ENCODE results near the gene HSD17B7.
"Not testable (repeated sequence)": the region's sequence is repeated elsewhere in the genome, so short reads cannot be mapped to it uniquely, and the experiment has no call there.

Gene HSD17B7

DNA sequence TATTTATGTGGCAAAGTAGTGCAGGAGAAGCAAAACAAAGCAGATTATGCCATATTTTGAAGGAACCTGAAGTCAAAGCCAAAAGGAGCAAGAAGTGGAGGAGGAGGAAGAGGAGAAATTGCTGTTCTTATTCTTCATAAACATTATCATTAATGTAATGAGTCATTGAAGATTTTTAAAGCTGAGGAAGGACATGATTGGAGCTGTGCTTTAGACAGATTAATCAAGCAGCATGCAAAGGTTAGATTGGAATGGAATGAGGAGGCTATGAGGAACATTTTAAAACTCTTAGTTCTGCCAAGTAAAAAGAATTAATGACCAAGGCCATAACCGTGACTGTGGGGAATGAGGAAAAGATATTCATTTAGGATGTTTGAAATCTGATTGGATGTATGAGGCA, 33.0 kb upstream of the HSD17B7 start:
- FAIRE-seq (no peak), DNase-seq (ENCODE audit: insufficient read length, low spot score) (no peak)
- TF ChIP-seq, protein P1, sequence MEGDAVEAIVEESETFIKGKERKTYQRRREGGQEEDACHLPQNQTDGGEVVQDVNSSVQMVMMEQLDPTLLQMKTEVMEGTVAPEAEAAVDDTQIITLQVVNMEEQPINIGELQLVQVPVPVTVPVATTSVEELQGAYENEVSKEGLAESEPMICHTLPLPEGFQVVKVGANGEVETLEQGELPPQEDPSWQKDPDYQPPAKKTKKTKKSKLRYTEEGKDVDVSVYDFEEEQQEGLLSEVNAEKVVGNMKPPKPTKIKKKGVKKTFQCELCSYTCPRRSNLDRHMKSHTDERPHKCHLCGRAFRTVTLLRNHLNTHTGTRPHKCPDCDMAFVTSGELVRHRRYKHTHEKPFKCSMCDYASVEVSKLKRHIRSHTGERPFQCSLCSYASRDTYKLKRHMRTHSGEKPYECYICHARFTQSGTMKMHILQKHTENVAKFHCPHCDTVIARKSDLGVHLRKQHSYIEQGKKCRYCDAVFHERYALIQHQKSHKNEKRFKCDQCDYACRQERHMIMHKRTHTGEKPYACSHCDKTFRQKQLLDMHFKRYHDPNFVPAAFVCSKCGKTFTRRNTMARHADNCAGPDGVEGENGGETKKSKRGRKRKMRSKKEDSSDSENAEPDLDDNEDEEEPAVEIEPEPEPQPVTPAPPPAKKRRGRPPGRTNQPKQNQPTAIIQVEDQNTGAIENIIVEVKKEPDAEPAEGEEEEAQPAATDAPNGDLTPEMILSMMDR (IDR thresholded peaks at IDR 0.05; ENCODE audit: insufficient read depth, missing control alignments): no peak

DNA sequence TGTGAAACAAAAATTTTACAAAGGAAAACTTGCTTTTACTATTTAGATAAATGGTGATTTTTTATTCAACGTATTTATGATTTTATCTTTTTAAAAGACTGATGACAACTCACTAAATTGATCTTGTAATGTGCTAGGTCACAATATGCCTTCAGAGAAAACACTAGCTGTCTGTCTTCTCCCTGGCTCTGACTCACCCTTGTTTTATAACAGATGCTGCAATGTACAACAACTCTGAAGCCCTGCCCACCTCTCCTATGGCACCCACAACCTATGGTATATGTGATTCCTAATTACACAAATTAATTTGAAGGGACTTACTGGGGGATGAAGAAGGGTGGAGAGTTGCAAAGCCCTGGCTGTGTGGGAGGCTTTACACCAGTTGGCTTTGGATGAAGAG, 24.7 kb upstream of the HSD17B7 start:
- no peak for DNase-seq (ENCODE audit: insufficient read length, low spot score)
- TF ChIP-seq, protein P1 (IDR thresholded peaks at IDR 0.05; ENCODE audit: insufficient read depth, missing control alignments): no peak
- FAIRE-seq: no peak

DNA sequence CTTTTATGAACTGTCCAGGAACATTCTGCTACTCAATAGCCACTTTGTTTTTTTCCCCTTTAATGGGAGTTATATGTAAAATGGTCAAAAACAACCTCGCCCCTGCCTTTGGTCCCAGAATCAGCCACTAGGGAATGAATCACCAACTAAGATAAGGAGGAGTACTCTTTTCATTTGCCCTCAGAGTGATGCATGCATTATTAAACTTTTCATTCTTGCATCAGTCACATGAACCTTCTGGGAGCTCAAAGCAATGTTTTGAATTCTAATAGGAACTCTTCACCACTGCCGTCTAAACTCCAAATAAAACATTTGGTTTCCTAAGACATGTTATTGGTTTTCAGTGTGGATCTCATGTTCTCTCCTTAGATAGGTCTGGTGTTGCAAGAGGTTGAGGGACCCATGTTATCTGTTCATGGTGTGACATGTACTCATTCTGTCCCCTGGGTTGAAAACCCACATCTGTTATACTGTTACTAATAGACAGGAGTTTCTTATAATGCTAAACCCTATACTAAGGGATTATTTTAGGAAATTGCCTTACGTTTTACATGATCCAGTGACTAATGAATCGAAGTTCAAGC, 17.8 kb upstream of the HSD17B7 start:
- FAIRE-seq (no peak), DNase-seq (ENCODE audit: insufficient read length, low spot score) (no peak)
- TF ChIP-seq, protein P1 (IDR thresholded peaks at IDR 0.05; ENCODE audit: insufficient read depth, missing control alignments): no peak

DNA sequence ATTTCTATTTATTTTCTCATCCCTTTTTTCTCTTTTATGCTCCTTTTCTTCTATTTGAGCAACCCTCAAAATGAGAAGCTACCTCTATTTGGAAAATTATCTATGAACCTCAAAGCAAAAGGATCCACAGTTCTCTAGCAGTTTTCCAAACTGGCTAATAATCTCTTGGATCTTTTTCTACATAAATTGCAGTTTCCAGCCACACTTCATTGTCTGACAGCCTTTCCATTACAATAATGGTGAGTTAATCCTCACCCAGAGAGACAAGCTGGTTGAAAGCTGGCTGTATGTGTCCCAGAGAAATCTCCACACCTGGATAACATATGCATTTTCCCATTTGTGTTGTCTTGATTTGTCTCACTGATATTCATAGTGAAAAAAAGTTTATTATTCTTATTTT, 16.5 kb upstream of the HSD17B7 start:
- TF ChIP-seq, protein P1 (IDR thresholded peaks at IDR 0.05; ENCODE audit: insufficient read depth, missing control alignments): no peak
- DNase-seq (ENCODE audit: insufficient read length, low spot score) (no peak), FAIRE-seq (no peak)

DNA sequence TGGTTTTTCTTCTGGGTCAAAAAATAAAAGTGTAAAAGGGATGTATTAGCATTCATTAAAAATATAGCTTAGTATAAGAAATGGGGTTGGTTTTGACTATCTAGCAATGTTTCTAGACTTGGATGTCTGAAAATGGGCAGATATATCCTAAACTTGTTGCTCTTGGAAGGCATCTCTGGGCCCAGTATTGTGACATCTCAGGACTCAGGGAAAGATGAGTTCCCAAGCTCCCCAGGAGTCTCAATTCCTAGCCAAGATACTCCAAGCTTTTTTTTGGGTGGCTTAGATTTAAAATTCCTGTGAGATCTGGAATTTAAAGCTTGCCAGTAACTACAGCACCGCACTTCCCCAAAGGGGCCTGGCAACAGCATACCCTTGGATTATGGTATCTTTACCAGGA, 11.5 kb upstream of the HSD17B7 start:
- no peak for FAIRE-seq
- TF ChIP-seq, protein P1 (IDR thresholded peaks at IDR 0.05; ENCODE audit: insufficient read depth, missing control alignments): no peak
- DNase-seq (ENCODE audit: insufficient read length, low spot score): no peak

DNA sequence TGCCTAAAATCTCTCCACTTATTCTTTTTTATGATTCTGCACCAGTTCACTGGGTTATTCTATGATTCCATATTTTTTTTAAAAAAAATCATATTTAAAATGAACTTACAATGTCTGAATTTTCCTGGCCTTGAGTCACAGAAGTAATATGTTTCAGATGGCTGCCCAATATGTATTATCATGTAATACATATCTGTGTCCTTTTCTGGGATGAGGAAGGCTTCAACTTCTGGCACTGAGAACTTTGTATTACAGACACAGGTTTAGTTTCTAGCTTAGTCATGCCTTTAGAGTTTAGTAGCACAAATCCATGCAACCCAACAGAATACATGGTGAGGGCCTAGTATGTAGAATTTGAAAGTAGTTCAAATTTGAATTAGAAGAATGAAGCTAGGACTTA, 7.8 kb upstream of the HSD17B7 start:
- FAIRE-seq (no peak), DNase-seq (ENCODE audit: insufficient read length, low spot score) (no peak)
- TF ChIP-seq, protein P1 (IDR thresholded peaks at IDR 0.05; ENCODE audit: insufficient read depth, missing control alignments): no peak

DNA sequence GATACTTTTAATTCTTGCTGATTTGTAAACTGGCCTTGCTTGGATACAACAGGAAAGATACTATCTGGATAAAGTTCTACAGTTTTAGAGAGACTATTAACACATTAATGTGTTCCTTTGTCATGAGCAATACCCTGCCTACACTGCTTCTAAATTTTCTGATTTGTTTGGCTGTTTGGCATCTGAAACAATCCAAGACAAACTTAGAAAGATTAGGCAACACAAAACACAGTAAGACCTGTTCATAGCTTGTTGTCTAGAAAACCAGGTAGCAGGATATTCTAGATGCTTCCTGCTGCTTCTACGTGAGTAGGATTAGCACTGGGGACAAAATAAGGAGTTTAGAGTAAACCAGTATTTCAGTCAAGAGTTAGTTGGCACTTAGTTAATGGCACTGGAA, 5.6 kb upstream of the HSD17B7 start:
- FAIRE-seq: peak; percentile 38
- DNase-seq (ENCODE audit: insufficient read length, low spot score): not testable (repeated sequence)

DNA sequence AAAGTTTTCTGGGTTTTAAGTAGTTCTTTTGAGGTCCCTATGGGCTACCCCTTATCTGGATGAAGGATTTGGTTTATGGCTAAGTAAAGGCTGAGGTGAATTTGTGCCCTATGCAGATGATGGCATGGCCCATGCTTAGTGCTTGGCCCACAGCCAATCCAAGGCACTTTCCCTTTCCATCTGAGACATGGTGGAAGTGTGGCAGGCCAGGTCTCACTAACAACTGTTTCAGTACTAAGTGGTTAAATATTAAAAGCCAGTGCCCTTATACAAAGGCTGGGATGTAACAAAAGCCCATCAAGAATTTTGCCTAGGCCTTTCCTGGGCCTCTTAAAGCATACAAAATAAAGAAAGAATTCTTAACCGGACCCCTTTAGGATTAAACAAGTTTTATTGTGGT, 1.7 kb upstream of the HSD17B7 start:
- not testable (repeated sequence) for FAIRE-seq; DNase-seq (ENCODE audit: insufficient read length, low spot score)

DNA sequence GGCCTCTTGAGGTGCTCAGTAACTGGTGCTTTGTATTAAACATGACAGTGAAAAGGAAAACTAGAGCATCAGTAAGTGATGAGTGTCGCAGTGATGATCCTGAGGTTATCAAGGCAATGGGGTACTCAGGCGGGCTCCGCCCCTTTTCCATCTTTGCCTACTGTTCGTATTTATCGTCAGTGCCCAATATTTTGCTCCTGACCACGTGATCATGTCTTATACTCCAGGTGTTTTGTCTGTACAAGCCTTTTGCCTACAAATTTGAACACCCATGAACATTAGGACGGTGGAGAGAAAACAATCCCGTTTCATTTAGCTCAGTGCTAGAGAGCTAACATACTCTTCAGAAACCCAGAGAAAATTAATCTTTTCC, 469 bp downstream of the HSD17B7 start:
- FAIRE-seq: not testable (repeated sequence)

DNA sequence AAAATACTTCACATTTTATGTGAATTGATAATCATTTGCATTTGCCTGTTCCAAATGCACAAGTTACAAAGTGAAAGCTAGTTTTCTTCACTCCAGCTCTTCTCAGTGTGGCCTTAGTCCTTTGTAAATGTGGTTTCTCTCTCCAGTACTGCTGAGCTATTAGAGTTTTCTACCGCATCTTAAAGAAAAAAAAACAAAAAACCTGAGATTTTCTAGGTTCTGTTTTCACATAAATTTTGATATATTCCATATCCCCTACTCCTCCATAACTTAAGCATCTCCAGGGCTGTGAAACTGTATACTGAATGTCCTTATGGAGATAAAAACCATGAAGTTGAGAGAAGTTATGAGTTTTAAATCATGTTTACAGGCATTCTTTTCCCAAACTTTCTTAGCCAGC, 3.8 kb downstream of the HSD17B7 start:
- not testable (repeated sequence) for DNase-seq (ENCODE audit: insufficient read length, low spot score); FAIRE-seq

More for the DNA sequence above, 469 bp downstream of the HSD17B7 start:
- DNase-seq (ENCODE audit: insufficient read length, low spot score): not testable (repeated sequence)

DNA sequence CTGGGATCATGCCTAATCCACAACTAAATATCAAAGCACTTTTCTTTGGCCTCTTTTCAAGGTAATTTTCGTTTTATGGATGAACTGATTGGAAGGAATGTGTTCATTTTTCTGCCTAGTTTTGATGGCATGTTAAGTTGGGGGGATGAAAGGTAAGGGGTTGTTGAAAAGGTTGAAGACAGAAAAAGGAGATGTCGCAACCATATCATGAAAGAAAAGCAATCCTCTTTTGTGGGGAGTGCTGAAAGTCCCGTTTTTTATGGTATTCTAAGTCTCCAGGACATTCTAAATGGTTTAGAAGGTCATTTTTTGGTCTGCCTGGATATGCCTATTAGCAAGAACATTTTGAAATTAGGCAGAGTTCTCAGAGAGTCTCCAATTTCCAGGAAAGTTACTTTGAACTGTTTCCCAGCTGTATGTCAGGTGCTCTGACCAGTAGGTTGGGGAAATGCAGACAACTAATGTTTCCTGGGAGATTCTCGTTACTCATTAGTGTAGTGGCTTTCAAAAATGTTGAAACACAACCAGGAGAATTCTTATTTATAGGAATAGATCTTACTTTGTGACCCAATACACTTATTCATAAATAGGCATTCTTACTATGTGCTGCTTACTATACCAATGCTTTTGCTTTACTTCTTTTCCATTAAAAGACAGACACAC, 6.2 kb downstream of the HSD17B7 start:
- not testable (repeated sequence) for DNase-seq (ENCODE audit: insufficient read length, low spot score); FAIRE-seq
